Epithelial cell of esophagus (primary cell): ENCODE data around the gene SH2D4B.
A peak's percentile ranks its signal among the peaks of the same experiment; 100 is the strongest.

Source experiments
- DNase-seq: peaks from one replicate; pipeline ENCODE4 v3.0.0; 2010; ENCODE audit warnings: low read depth
- H3K4me3 ChIP-seq: 2 replicates; pipeline ENCODE4 v1.5.1; 2011; ENCODE audit warnings: mild to moderate bottlenecking, low read length, control low read depth
- CTCF ChIP-seq: IDR thresholded peaks from 2 replicates; pipeline ENCODE4 v1.5.1; 2011; ENCODE audit warnings: low read depth, mild to moderate bottlenecking, low read length, control low read depth, inconsistent platforms; ENCODE audit not compliant: insufficient read depth; ENCODE audit errors: missing control alignments

SH2D4B gene

GRCh38 chr10:80519936-80520650, 17.6 kb upstream of the SH2D4B start:
- no peak for TF ChIP-seq CTCF
- DNase-seq, result no peak
- no peak overlapping the region for H3K4me3 ChIP-seq

GRCh38 chr10:80520661-80521470, 16.8 kb upstream of the SH2D4B start:
- no peak overlapping the region for H3K4me3 ChIP-seq
- TF ChIP-seq CTCF, result no peak
- no peak for DNase-seq

- no peak overlapping the region for H3K4me3 ChIP-seq
- peak; percentile 61 for DNase-seq
- TF ChIP-seq CTCF, result no peak
Observed at GRCh38 chr10:80522756-80523363, 14.8 kb upstream of the SH2D4B start.

- TF ChIP-seq CTCF, result no peak
- no peak overlapping the region for H3K4me3 ChIP-seq
- DNase-seq, result peak; percentile 61
Observed at GRCh38 chr10:80523773-80524172, 13.9 kb upstream of the SH2D4B start.

GRCh38 chr10:80524190-80524909, 13.4 kb upstream of the SH2D4B start:
- DNase-seq, result no peak
- no peak for TF ChIP-seq CTCF
- no peak overlapping the region for H3K4me3 ChIP-seq

GRCh38 chr10:80526218-80526617, 11.5 kb upstream of the SH2D4B start:
- TF ChIP-seq CTCF, result no peak
- no peak for DNase-seq
- H3K4me3 ChIP-seq, result no peak overlapping the region
